WTC11 (cell line): ENCODE results near the gene EMSY. TPM values are rescaled to one million over a fixed set of nuclear protein-coding genes. Genes with fewer than 3 reads are reported as not detected.
A peak's percentile ranks its signal among the peaks of the same experiment; 100 is the strongest.

ENCODE experiments used
- ATAC-seq: fragments of 200-7000 bp; cut with Tn5 transposase; 2 replicates; pipeline ENCODE4 v1.10.0; 2021; ENCODE audit warnings: mild to moderate bottlenecking, moderate library complexity
- CTCF ChIA-PET: fragments of 300-600 bp; sonication (Branson Sonifier 250); formaldehyde crosslinking; loops from one replicate; lab custom pipeline; 2021; ENCODE audit warnings: antibody characterized with exemption; lab: Charles Lee
- POLR2A ChIA-PET: fragments of 350-600 bp; sonication (Branson Sonifier 250); formaldehyde crosslinking; loops from one replicate; lab custom pipeline; 2021; ENCODE audit warnings: antibody characterized with exemption; lab: Charles Lee
- DNase-seq: peaks from one replicate; pipeline ENCODE4 v3.0.0; 2021; ENCODE audit warnings: low spot score
- H3K27ac Mint-ChIP-seq: 2 replicates; pipeline ENCODE4 v1.8.0; 2021; ENCODE audit warnings: mixed read lengths
- H3K27me3 Mint-ChIP-seq: 2 replicates; pipeline ENCODE4 v1.8.0; 2021; ENCODE audit warnings: low read depth, mild to moderate bottlenecking, moderate library complexity, mixed read lengths
- H3K36me3 Mint-ChIP-seq: 2 replicates; pipeline ENCODE4 v1.8.0; 2021; ENCODE audit warnings: mixed read lengths
- H3K4me1 Mint-ChIP-seq: 2 replicates; pipeline ENCODE4 v1.8.0; 2022; ENCODE audit warnings: mixed read lengths
- H3K4me3 Mint-ChIP-seq: 2 replicates; pipeline ENCODE4 v1.8.0; 2021; ENCODE audit warnings: mild to moderate bottlenecking, moderate library complexity, mixed read lengths
- H3K9me3 Mint-ChIP-seq: 2 replicates; pipeline ENCODE4 v1.8.0; 2021; ENCODE audit warnings: mixed read lengths
- CDX4 ChIP-seq: fragments of 250-450 bp; sonication (Bioruptor Pico); IDR thresholded peaks from 2 replicates; pipeline ENCODE4 v1.9.0; 2021; ENCODE audit warnings: moderate library complexity, mild to moderate bottlenecking, inconsistent platforms, borderline replicate concordance
- CREB1 ChIP-seq: sonication (generic); formaldehyde crosslinking; IDR thresholded peaks from 2 replicates; pipeline ENCODE4 v1.8.0; 2023; ENCODE audit warnings: mild to moderate bottlenecking, missing genetic modification reagents
- CREM ChIP-seq: sonication (generic); formaldehyde crosslinking; IDR thresholded peaks from 2 replicates; pipeline ENCODE4 v1.8.1; 2022; ENCODE audit warnings: mild to moderate bottlenecking, missing genetic modification reagents, moderate library complexity
- EMX1 ChIP-seq: fragments of 250-450 bp; sonication (Bioruptor Pico); IDR thresholded peaks from 2 replicates; pipeline ENCODE4 v1.8.0; 2021; ENCODE audit warnings: mild to moderate bottlenecking
- ESRRA ChIP-seq: sonication (generic); formaldehyde crosslinking; IDR thresholded peaks from 2 replicates; pipeline ENCODE4 v1.8.1; 2022; ENCODE audit warnings: mild to moderate bottlenecking, missing genetic modification reagents, borderline replicate concordance
- GTF2I ChIP-seq: fragments of 250-450 bp; sonication (Bioruptor Pico); conservative IDR thresholded peaks from 2 replicates; pipeline ENCODE4 v1.4.0; 2021; ENCODE audit warnings: mild to moderate bottlenecking
- JUN ChIP-seq: sonication (generic); formaldehyde crosslinking; IDR thresholded peaks from 2 replicates; pipeline ENCODE4 v1.8.0; 2023; ENCODE audit warnings: mild to moderate bottlenecking, missing genetic modification reagents
- MAX ChIP-seq: sonication (generic); formaldehyde crosslinking; IDR thresholded peaks from 2 replicates; pipeline ENCODE4 v1.8.0; 2022; ENCODE audit warnings: mild to moderate bottlenecking, missing genetic modification reagents
- NFATC4 ChIP-seq: fragments of 250-450 bp; sonication (Bioruptor Pico); IDR thresholded peaks from 2 replicates; pipeline ENCODE4 v1.9.0; 2021; ENCODE audit warnings: mild to moderate bottlenecking
- NR3C1 ChIP-seq: sonication (generic); formaldehyde crosslinking; conservative IDR thresholded peaks from 2 replicates; pipeline ENCODE4 v1.8.1; 2023; ENCODE audit warnings: low read depth, mild to moderate bottlenecking, missing genetic modification reagents
- PRRX2 ChIP-seq: fragments of 250-450 bp; sonication (Bioruptor Pico); IDR thresholded peaks from 2 replicates; pipeline ENCODE4 v1.8.0; 2021; ENCODE audit warnings: mild to moderate bottlenecking
- RELA ChIP-seq: sonication (generic); formaldehyde crosslinking; IDR thresholded peaks from 2 replicates; pipeline ENCODE4 v1.8.1; 2022; ENCODE audit warnings: missing genetic modification reagents, mild to moderate bottlenecking, borderline replicate concordance
- TEAD1 ChIP-seq: sonication (generic); formaldehyde crosslinking; IDR thresholded peaks from 2 replicates; pipeline ENCODE4 v1.8.0; 2022; ENCODE audit warnings: mild to moderate bottlenecking, missing genetic modification reagents
- TEAD4 ChIP-seq: sonication (generic); formaldehyde crosslinking; IDR thresholded peaks from 2 replicates; pipeline ENCODE4 v1.8.0; 2022; ENCODE audit warnings: mild to moderate bottlenecking, missing genetic modification reagents
- ZNF138 ChIP-seq: sonication (generic); formaldehyde crosslinking; conservative IDR thresholded peaks from 2 replicates; pipeline ENCODE4 v1.8.1; 2022; ENCODE audit warnings: mild to moderate bottlenecking, moderate library complexity, missing genetic modification reagents
- ZNF219 ChIP-seq: sonication (generic); formaldehyde crosslinking; IDR thresholded peaks from 2 replicates; pipeline ENCODE4 v1.8.0; 2023; ENCODE audit warnings: missing genetic modification reagents, mild to moderate bottlenecking, borderline replicate concordance
- ZNF396 ChIP-seq: fragments of 250-450 bp; sonication (Bioruptor Pico); IDR thresholded peaks from 2 replicates; pipeline ENCODE4 v1.8.0; 2021; ENCODE audit warnings: mild to moderate bottlenecking, moderate library complexity, borderline replicate concordance
- ZNF671 ChIP-seq: fragments of 250-450 bp; sonication (Bioruptor Pico); IDR thresholded peaks from 2 replicates; pipeline ENCODE4 v1.8.0; 2021; ENCODE audit warnings: mild to moderate bottlenecking
- total RNA-seq: library from RNA; stranded (reverse); gene quantifications from 3 replicates; pipeline ENCODE4 v1.2.3, GENCODE V29; 2021
- TF ChIP-seq, protein P1 (sequence below): fragments of 250-450 bp; sonication (Bioruptor Pico); IDR thresholded peaks from 2 replicates; pipeline ENCODE4 v2.1.2; 2022; ENCODE audit warnings: mild to moderate bottlenecking, moderate library complexity
- TF ChIP-seq, protein P2 (sequence below): sonication (generic); formaldehyde crosslinking; IDR thresholded peaks from 2 replicates; pipeline ENCODE4 v1.8.1; 2022; ENCODE audit warnings: missing genetic modification reagents, borderline replicate concordance
- TF ChIP-seq, protein P3 (sequence below): sonication (generic); formaldehyde crosslinking; IDR thresholded peaks from 2 replicates; pipeline ENCODE4 v1.8.0; 2022; ENCODE audit warnings: mild to moderate bottlenecking, missing genetic modification reagents
- TF ChIP-seq, protein P4 (sequence below): sonication (generic); formaldehyde crosslinking; IDR thresholded peaks from 2 replicates; pipeline ENCODE4 v1.8.0; 2023; ENCODE audit warnings: missing genetic modification reagents

Gene EMSY
- total RNA-seq, 1 experiment from 2014 or later: 31.1 TPM

GRCh38 chr11:76577921-76578653 is 133.3 kb downstream of the EMSY start:
- peaks cover 4% of the 10 kb centered on the region for H3K36me3 Mint-ChIP-seq
- peaks cover 22% of the 10 kb centered on the region for H3K4me1 Mint-ChIP-seq
- H3K27me3 Mint-ChIP-seq: no peaks in the 10 kb centered on the region
- no peak overlapping the region for H3K4me3 Mint-ChIP-seq
- CTCF ChIA-PET: interaction anchor here (1.0 to 4.5 kb wide), 7 partner anchors 11 to 144 kb away, joined by 3 to 23 read pairs (median 7); no protein-coding TSS in a partner anchor
- DNase-seq (no peak), ATAC-seq (no peak)
- no peak overlapping the region for H3K27ac Mint-ChIP-seq
- POLR2A ChIA-PET: no interaction called here
- peaks cover 3% of the 10 kb centered on the region; the same call in 1 of the 2 replicates for H3K9me3 Mint-ChIP-seq
- TF ChIP-seq, protein P1, sequence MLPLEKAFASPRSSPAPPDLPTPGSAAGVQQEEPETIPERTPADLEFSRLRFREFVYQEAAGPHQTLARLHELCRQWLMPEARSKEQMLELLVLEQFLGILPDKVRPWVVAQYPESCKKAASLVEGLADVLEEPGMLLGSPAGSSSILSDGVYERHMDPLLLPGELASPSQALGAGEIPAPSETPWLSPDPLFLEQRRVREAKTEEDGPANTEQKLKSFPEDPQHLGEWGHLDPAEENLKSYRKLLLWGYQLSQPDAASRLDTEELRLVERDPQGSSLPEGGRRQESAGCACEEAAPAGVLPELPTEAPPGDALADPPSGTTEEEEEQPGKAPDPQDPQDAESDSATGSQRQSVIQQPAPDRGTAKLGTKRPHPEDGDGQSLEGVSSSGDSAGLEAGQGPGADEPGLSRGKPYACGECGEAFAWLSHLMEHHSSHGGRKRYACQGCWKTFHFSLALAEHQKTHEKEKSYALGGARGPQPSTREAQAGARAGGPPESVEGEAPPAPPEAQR: no peak
- TF ChIP-seq, protein P2, sequence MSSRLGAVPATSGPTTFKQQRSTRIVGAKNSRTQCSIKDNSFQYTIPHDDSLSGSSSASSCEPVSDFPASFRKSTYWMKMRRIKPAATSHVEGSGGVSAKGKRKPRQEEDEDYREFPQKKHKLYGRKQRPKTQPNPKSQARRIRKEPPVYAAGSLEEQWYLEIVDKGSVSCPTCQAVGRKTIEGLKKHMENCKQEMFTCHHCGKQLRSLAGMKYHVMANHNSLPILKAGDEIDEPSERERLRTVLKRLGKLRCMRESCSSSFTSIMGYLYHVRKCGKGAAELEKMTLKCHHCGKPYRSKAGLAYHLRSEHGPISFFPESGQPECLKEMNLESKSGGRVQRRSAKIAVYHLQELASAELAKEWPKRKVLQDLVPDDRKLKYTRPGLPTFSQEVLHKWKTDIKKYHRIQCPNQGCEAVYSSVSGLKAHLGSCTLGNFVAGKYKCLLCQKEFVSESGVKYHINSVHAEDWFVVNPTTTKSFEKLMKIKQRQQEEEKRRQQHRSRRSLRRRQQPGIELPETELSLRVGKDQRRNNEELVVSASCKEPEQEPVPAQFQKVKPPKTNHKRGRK (CRISPR knock-in tag): no peak
- TF ChIP-seq ZNF138 (CRISPR knock-in tag) (no peak), TEAD1 (no peak), ZNF396 (CRISPR knock-in tag) (no peak), CREM (CRISPR knock-in tag) (no peak), TEAD4 (CRISPR knock-in tag) (no peak), CDX4 (no peak), ZNF671 (CRISPR knock-in tag) (no peak), ZNF219 (no peak), RELA (no peak), NR3C1 (CRISPR knock-in tag) (no peak), EMX1 (CRISPR knock-in tag) (no peak)
- TF ChIP-seq, protein P3, sequence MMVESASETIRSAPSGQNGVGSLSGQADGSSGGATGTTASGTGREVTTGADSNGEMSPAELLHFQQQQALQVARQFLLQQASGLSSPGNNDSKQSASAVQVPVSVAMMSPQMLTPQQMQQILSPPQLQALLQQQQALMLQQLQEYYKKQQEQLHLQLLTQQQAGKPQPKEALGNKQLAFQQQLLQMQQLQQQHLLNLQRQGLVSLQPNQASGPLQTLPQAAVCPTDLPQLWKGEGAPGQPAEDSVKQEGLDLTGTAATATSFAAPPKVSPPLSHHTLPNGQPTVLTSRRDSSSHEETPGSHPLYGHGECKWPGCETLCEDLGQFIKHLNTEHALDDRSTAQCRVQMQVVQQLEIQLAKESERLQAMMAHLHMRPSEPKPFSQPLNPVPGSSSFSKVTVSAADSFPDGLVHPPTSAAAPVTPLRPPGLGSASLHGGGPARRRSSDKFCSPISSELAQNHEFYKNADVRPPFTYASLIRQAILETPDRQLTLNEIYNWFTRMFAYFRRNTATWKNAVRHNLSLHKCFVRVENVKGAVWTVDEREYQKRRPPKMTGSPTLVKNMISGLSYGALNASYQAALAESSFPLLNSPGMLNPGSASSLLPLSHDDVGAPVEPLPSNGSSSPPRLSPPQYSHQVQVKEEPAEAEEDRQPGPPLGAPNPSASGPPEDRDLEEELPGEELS (CRISPR knock-in tag): no peak
- TF ChIP-seq, protein P4, sequence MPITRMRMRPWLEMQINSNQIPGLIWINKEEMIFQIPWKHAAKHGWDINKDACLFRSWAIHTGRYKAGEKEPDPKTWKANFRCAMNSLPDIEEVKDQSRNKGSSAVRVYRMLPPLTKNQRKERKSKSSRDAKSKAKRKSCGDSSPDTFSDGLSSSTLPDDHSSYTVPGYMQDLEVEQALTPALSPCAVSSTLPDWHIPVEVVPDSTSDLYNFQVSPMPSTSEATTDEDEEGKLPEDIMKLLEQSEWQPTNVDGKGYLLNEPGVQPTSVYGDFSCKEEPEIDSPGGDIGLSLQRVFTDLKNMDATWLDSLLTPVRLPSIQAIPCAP (CRISPR knock-in tag): no peak

DNA sequence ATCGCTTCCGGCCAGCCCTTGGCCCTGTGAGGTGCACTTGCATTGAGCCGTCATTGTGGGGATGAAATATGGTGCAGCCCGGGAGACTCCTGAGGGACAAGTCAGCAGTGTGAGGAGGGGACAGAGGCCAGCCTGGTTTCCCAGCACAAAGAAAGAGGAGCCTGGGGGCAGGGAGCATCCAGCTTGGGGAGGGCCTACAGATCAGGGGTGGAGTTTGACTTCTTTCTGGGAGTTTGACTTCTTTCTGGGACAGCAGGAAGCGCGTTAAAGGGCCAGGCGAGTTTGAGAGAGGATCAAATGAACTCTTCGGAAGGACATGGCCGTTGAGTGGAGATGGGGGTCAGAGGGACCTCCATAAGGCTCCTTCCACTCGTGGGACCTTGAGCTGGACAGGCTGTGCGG is 133.8 kb downstream of the EMSY start:
- POLR2A ChIA-PET: no interaction called here
- CTCF ChIA-PET: interaction anchor here (1.2 to 4.5 kb wide), 6 partner anchors 11 to 108 kb away, joined by 3 to 23 read pairs (median 7); no protein-coding TSS in a partner anchor
- TF ChIP-seq ESRRA (no peak), NFATC4 (CRISPR knock-in tag) (no peak), JUN (CRISPR knock-in tag) (no peak), CREB1 (CRISPR knock-in tag) (no peak), GTF2I (CRISPR knock-in tag) (no peak), PRRX2 (CRISPR knock-in tag) (no peak), MAX (CRISPR knock-in tag) (no peak)
- no peak overlapping the region for H3K27ac Mint-ChIP-seq
- H3K9me3 Mint-ChIP-seq: peaks cover 5% of the 10 kb centered on the region; the same call in 1 of the 2 replicates
- no peaks in the 10 kb centered on the region for H3K27me3 Mint-ChIP-seq
- H3K36me3 Mint-ChIP-seq: peaks cover 4% of the 10 kb centered on the region
- H3K4me3 Mint-ChIP-seq: no peak overlapping the region
- peak; percentile 72 for ATAC-seq
- peaks cover 22% of the 10 kb centered on the region for H3K4me1 Mint-ChIP-seq
- no peak for DNase-seq
